Keratinocyte (primary cell): ENCODE measurements around the gene ALCAM. TPM values are rescaled to one million over a fixed set of nuclear protein-coding genes. Genes with fewer than 3 reads are reported as not detected.

Experiments used
- DNase-seq: peaks from one replicate; pipeline ENCODE4 v3.0.0-alpha.2; 2011; ENCODE audit warnings: low read depth, missing footprints, low spot score
- FAIRE-seq: peaks from 2 replicates; lab custom pipeline; 2011; peaks lifted over from hg19 to GRCh38; lab: Jason Lieb, UNC
- H2AFZ ChIP-seq: 2 replicates; pipeline ENCODE4 v1.6.0; 2012; ENCODE audit warnings: low read length, control low read depth, inconsistent platforms; ENCODE audit not compliant: control insufficient read depth
- H3K27ac ChIP-seq: 2 replicates; pipeline ENCODE4 v1.5.1; 2011; ENCODE audit warnings: low read length; ENCODE audit not compliant: control insufficient read depth, insufficient read depth
- H3K27me3 ChIP-seq: 3 replicates; pipeline ENCODE4 v1.6.0; 2011; ENCODE audit warnings: low read length; ENCODE audit not compliant: control insufficient read depth, insufficient read depth; ENCODE audit errors: extremely low read depth
- H3K36me3 ChIP-seq, 2 experiments: 2 replicates in 1 of 2; 3 replicates in 1 of 2; pipeline ENCODE4 v1.5.1; 2011; ENCODE audit warnings: low read length in 2 of 2, mild to moderate bottlenecking in 1 of 2; ENCODE audit not compliant: control insufficient read depth in 2 of 2, insufficient read depth in 2 of 2; ENCODE audit errors: extremely low read depth in 1 of 2
- H3K4me1 ChIP-seq: 3 replicates; pipeline ENCODE4 v1.5.1; 2011; ENCODE audit warnings: low read length; ENCODE audit not compliant: control insufficient read depth, insufficient read depth; ENCODE audit errors: extremely low read depth
- H3K4me2 ChIP-seq: 3 replicates; pipeline ENCODE4 v1.6.0; 2011; ENCODE audit warnings: low read depth, low read length; ENCODE audit not compliant: control insufficient read depth, insufficient read depth; ENCODE audit errors: extremely low read depth
- H3K4me3 ChIP-seq, 3 experiments: fragments of 200-600 bp in 1 of 3; sonication (generic) in 1 of 3; 2 replicates in 2 of 3; 3 replicates in 1 of 3; pipeline ENCODE4 v1.5.1; 2011 to 2016; ENCODE audit warnings: low read length in 3 of 3, mild to moderate bottlenecking in 3 of 3, control low read depth in 2 of 3, inconsistent platforms in 1 of 3, low read depth in 1 of 3, mixed read lengths in 1 of 3, mixed run types in 1 of 3, moderate library complexity in 1 of 3; ENCODE audit not compliant: control insufficient read depth in 2 of 3, insufficient read depth in 2 of 3; ENCODE audit errors: extremely low read depth in 1 of 3
- H3K79me2 ChIP-seq: 2 replicates; pipeline ENCODE4 v1.6.0; 2012; ENCODE audit warnings: low read length; ENCODE audit not compliant: control insufficient read depth, insufficient read depth
- H3K9ac ChIP-seq: 3 replicates; pipeline ENCODE4 v1.6.0; 2011; ENCODE audit warnings: low read length; ENCODE audit not compliant: control insufficient read depth, insufficient read depth; ENCODE audit errors: extremely low read depth
- H3K9me1 ChIP-seq: 3 replicates; pipeline ENCODE4 v1.6.0; 2011; ENCODE audit warnings: low read length; ENCODE audit not compliant: control insufficient read depth, insufficient read depth; ENCODE audit errors: extremely low read depth
- H3K9me3 ChIP-seq: 2 replicates; pipeline ENCODE4 v1.5.1; 2012; ENCODE audit warnings: low read depth, low read length; ENCODE audit not compliant: control insufficient read depth
- H4K20me1 ChIP-seq: 3 replicates; pipeline ENCODE4 v1.6.0; 2011; ENCODE audit warnings: low read length; ENCODE audit not compliant: control insufficient read depth, insufficient read depth; ENCODE audit errors: extremely low read depth
- EZH2 ChIP-seq: IDR thresholded peaks from one replicate; pipeline ENCODE4 v1.6.1; 2012; ENCODE audit warnings: inconsistent platforms, mild to moderate bottlenecking, low read length, moderate library complexity
- dilution Hi-C: fragments of 300-500 bp; cut with MboI; formaldehyde crosslinking; loops from one replicate; pipeline ENCODE4 v1.7.0; 2020; ENCODE audit warnings: low sequenced_read_pairs; ENCODE audit not compliant: extremely low pct_ligation_motif_present
- polyA plus RNA-seq, 5 experiments: library from polyadenylated mRNA; depleted of rRNA in 3 of 5; stranded (reverse) in 3 of 5; stranded (forward) in 1 of 5; unstranded in 1 of 5; fragments of >200 nt; gene quantifications; 1 replicate in 1 of 5; 2 replicates in 3 of 5; 3 replicates in 1 of 5; pipeline versions ENCODE4 v1.2.1 to v1.2.3, GENCODE V29; 2011 to 2012; ENCODE audit warnings: missing spikeins in 2 of 5, low read depth in 1 of 5, low replicate concordance in 1 of 5
- TF ChIP-seq, protein P1 (sequence below), 3 experiments: IDR thresholded peaks in 1 of 3; conservative IDR thresholded peaks in 1 of 3; optimal IDR thresholded peaks in 1 of 3; 2 replicates in 2 of 3; 3 replicates in 1 of 3; pipeline versions ENCODE3 to v1.5.1; 2011; ENCODE audit warnings: low read length in 3 of 3, mild to moderate bottlenecking in 3 of 3, moderate library complexity in 2 of 3, control low read depth in 1 of 3, inconsistent platforms in 1 of 3; ENCODE audit not compliant: insufficient read depth in 2 of 3; ENCODE audit errors: extremely low read depth in 1 of 3

Gene ALCAM
- polyA plus RNA-seq, 1 donor (not counting 4 experiments of a cell fraction or from before 2014, with no cell fraction given), result 71.3 TPM

GRCh38 chr3:105527535-105527934 is 160.8 kb downstream of the ALCAM start:
- peak overlapping the region; percentile 43 for H3K4me2 ChIP-seq
- FAIRE-seq (no peak), DNase-seq (no peak)
- H3K27ac ChIP-seq, result no peak overlapping the region
- no peaks in the 10 kb centered on the region for H3K9me3 ChIP-seq
- peaks cover 3 to 4% of the 10 kb centered on the region in 2 experiments for H3K36me3 ChIP-seq
- dilution Hi-C loops, result no loop called here
- no peaks in the 10 kb centered on the region for H3K79me2 ChIP-seq
- TF ChIP-seq EZH2, result no peak
- TF ChIP-seq, protein P1, sequence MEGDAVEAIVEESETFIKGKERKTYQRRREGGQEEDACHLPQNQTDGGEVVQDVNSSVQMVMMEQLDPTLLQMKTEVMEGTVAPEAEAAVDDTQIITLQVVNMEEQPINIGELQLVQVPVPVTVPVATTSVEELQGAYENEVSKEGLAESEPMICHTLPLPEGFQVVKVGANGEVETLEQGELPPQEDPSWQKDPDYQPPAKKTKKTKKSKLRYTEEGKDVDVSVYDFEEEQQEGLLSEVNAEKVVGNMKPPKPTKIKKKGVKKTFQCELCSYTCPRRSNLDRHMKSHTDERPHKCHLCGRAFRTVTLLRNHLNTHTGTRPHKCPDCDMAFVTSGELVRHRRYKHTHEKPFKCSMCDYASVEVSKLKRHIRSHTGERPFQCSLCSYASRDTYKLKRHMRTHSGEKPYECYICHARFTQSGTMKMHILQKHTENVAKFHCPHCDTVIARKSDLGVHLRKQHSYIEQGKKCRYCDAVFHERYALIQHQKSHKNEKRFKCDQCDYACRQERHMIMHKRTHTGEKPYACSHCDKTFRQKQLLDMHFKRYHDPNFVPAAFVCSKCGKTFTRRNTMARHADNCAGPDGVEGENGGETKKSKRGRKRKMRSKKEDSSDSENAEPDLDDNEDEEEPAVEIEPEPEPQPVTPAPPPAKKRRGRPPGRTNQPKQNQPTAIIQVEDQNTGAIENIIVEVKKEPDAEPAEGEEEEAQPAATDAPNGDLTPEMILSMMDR (optimal IDR thresholded peaks at IDR 0.05 in 1 of 3, IDR thresholded peaks at IDR 0.05 in 1 of 3, conservative IDR thresholded peaks at IDR 0.05 in 1 of 3; ENCODE audit: extremely low read depth in 1 of 3, insufficient read depth in 2 of 3, low read length in 3 of 3), result no peak
- H3K4me1 ChIP-seq, result peaks cover 15% of the 10 kb centered on the region
- H3K27me3 ChIP-seq, result no peaks in the 10 kb centered on the region
- no peak overlapping the region for H2AFZ ChIP-seq
- H3K9me1 ChIP-seq, result no peaks in the 10 kb centered on the region
- H3K9ac ChIP-seq, result no peak overlapping the region
- H4K20me1 ChIP-seq, result no peaks in the 10 kb centered on the region
- H3K4me3 ChIP-seq, result no peak overlapping the region

- Histone ChIP-seq H3K9ac (no peak overlapping the region), H3K27ac (no peak overlapping the region), H3K4me1 (peaks cover 15% of the 10 kb centered on the region), H3K9me3 (no peaks in the 10 kb centered on the region), H3K4me3 (no peak overlapping the region), H3K36me3 (peaks cover 3 to 4% of the 10 kb centered on the region in 2 experiments), H3K27me3 (no peaks in the 10 kb centered on the region), H2AFZ (no peak overlapping the region), H4K20me1 (no peaks in the 10 kb centered on the region), H3K9me1 (no peaks in the 10 kb centered on the region), H3K79me2 (no peaks in the 10 kb centered on the region), H3K4me2 (peak overlapping the region; percentile 43)
- dilution Hi-C loops, result no loop called here
- FAIRE-seq (peak; percentile 87), DNase-seq (peak; percentile 50)
- TF ChIP-seq, protein P1 (optimal IDR thresholded peaks at IDR 0.05 in 1 of 3, IDR thresholded peaks at IDR 0.05 in 1 of 3, conservative IDR thresholded peaks at IDR 0.05 in 1 of 3; ENCODE audit: extremely low read depth in 1 of 3, insufficient read depth in 2 of 3, low read length in 3 of 3), result no peak
- no peak for TF ChIP-seq EZH2
These were observed 161.2 kb downstream of the ALCAM start for GRCh38 chr3:105527949-105528348.
